ENCODE measurements around the gene FRMD4B.

The FRMD4B gene

DNA sequence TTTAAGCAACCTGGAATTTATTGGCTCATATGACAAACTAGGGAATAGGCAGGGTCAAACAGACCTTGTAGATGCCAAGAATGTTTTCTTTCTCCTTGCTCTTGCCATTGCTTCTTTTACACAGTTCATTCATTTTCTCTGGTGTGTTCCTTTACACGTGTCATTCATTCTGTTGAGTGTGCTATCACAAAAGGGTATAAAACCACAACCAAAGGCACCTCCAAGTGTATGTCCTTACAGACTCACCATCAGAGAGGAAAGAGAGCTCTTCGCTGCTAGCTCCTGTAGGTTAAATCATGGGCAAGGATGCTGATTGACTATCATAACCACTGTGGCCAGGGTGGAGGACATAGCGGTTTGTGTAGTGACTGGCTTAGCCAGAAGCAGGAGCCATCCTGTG lies 19.2 kb upstream of the FRMD4B start:
- DNase-seq (ENCODE audit: low read depth, low spot score), result no peak

DNA sequence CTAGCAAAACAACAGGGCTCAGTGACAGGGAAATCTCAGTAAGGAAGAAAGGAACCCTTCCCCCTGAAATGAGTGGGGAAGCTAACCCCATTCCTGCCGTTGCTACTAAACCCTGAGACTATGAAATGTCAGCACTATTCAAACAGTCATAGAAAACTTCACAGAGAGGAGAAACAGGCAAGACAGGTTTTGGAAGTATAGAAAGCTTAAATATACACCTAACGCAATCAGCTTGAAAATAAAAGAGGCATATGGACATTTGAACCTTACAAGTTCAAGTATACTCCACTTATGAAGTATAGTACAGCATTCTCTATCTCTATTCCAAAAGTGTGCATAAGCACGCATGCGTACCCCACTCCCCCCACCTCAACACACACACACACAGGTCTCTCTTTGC lies 17.6 kb upstream of the FRMD4B start:
- DNase-seq (ENCODE audit: low read depth, low spot score), result no peak

DNA sequence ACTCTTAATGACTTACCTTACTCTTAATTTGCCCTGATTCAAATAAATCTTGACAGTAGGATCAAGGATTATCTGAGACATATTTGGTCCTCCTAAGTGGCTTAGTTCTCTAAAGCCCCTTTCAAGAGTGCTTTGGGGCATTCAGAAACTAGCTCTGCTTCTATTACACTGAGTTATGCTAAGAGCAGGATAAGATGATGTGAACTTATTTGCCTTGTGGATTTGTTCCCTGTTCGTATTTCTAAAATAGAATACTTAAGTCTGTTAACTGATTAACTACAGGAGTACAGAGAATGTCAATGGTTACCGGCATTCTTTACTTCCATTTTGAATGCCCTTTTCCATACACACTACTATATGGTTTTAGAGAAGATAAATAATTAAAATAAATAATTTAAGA lies 14.8 kb upstream of the FRMD4B start:
- no peak for DNase-seq (ENCODE audit: low read depth, low spot score)

DNA sequence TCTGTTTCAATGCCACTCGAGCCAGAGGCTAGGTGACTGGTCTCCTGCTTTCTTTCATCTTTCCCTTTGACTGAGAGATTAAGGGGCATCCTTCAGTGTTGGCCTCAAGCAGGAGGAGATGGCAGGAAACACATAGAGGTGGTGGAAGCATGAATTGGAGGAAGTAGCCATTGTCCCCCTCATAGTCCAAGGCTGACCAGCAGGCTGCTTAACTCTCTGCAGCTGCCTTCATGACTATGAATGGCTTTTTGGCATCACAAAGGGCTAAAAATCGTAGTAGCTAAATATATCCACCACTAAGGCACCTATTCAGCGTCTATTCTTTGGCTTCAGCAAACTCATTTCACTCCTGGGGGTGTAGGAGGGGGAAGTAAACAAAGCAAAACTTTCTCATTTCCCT lies 7.0 kb upstream of the FRMD4B start:
- DNase-seq (ENCODE audit: low read depth, low spot score), result no peak

DNA sequence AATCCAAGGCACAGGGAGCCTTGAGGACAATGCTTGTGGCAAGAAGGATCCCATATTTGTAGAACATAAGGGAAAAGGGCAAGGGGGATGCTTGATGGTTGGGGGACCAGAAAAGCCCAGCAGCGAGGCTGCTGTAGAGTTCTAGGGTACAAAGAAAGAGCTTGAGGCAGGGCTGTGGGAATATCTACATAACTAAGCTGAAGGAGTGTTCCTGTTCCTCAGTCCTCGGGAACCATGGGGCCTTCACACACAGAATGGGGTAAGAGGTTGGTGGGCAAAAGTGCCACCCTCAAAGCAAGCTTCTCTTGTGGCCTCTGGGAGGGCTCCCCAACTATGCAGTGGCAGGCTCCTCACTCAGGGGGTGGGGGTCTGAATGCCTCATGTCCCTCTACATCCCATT lies 6.5 kb upstream of the FRMD4B start:
- DNase-seq (ENCODE audit: low read depth, low spot score), result no peak

GRCh38 chr3:69391554-69391953 lies 5.7 kb upstream of the FRMD4B start:
- DNase-seq (ENCODE audit: low read depth, low spot score), result no peak

DNA sequence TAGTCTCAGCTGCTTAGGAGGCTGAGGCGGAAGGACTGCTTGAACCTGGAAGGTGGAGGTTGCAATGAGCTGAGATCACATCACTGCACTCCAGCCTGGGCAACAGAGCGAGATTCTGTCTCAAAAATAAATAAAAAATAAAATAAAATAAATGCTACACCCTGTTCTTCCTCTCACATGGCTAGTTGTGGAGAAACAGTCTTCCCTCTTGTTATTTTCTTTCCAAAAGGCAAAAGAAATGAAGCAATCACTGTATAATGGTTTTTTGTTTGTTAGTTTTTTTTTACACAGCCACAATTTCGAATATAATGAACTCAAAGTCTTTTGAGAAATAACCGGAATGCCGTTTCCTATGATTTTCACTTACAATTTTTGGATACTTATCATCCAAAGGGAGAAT lies 4.9 kb upstream of the FRMD4B start:
- no peak for DNase-seq (ENCODE audit: low read depth, low spot score)

GRCh38 chr3:69389520-69390248 lies 3.8 kb upstream of the FRMD4B start:
- no peak for DNase-seq (ENCODE audit: low read depth, low spot score)

- DNase-seq (ENCODE audit: low read depth, low spot score), result no peak
Observed at GRCh38 chr3:69388241-69388640, 2.4 kb upstream of the FRMD4B start.

- peak; percentile 27 for DNase-seq (ENCODE audit: low read depth, low spot score)
Observed at GRCh38 chr3:69386556-69387385, 883 bp upstream of the FRMD4B start.

DNA sequence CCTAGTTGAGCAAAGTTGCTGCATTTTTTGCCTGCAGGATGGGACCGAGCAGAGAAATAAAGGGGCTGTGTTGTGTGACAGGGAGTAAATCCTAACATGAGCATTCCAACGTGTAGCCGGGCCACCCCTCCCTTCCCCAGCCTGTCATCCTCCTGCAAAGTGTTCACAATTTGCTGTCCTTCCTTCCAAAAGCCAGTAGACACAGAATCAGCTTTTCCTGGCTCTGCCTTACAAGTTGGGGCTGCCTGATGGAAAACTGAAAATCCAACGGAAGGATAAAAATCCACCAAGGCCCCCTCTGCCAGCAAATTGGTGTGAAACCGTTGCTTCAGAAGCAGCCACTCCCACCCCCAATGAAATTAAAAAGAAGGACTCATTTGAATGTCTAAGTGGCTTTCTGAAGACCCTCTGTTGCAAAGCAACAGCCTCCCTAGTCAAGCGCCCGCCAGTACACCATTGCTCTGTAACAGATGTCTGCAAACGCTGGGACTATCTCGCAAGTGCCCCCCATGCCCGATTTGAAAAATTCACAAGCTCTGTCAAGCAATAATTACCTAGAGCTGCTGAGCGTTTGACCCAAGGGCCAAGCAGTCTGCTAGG lies 665 bp downstream of the FRMD4B start:
- peak; percentile 18 for DNase-seq (ENCODE audit: low read depth, low spot score)

GRCh38 chr3:69384326-69384725 lies 1.6 kb downstream of the FRMD4B start:
- no peak for DNase-seq (ENCODE audit: low read depth, low spot score)

- no peak for DNase-seq (ENCODE audit: low read depth, low spot score)
Observed at GRCh38 chr3:69379661-69380060, 6.2 kb downstream of the FRMD4B start.

DNA sequence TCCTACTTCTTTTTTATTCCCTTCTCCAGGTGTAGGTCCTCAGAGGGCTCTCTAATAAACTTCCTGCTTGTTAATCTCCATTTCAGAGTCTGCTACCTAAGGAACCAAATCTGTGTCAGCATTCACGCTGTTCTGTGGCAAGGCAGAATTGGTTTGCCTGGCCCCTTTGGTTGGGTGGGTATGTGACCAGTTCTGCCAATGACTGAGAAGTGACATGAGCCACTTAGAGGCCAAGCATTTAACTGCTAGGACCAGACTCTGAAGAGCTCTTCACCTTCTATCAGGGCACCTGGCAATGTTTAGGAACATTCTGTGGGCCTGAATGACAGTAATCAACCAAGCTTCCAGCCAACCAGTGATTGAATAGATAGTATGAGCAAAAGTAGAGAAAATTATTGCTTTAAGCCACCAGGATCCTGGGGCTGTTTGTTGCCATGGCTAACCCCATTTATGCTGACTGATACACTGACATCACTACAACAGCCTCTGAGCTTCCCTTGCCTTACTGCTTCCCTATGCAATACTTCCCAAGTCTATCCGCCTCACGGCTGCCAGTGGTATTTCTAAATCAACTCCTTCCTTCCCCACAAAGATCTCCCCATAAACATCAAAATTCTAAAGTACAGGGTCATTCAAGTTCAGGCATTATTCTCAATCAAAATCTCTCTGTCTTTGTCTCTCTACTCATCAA lies 7.6 kb downstream of the FRMD4B start:
- DNase-seq (ENCODE audit: low read depth, low spot score), result no peak

DNA sequence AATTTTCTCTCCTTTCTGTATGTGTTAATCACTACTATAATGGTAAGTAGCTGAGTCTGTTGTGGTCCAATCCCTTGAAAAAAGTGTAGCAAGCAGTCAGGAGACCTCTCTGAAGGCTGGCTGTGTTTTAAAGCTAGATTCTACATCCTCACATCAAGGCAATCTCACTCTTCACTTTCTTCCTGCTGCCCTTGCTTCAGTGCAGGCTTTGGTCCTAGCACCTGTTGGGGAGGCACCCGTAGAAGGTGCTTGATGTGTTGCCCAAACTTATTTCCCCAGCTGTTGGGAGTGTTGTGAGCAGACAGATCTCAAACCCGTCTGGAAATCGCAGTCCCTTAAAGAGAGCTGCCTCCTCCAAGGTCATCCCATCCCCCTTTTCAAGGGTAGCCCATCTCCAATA lies 8.6 kb downstream of the FRMD4B start:
- DNase-seq (ENCODE audit: low read depth, low spot score), result no peak

DNA sequence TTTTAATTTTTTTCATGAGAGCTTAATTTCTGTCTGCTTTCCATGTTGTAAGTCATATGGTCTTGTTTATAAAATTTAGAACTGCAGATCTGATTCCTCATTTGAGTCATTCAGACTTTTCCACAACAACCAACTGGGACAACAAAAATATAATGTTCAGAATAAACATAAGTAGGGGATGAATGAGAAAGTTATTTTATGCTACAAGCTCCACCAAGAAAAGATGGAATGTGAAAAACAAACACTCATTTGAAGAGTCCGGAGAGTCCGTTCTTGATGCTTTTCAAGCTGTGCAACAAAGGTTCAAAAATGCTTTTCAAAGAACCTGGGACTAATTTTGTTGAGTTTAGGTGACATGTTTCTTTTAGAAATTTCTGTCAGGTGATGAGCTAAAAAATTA lies 9.2 kb downstream of the FRMD4B start:
- no peak for DNase-seq (ENCODE audit: low read depth, low spot score)

DNA sequence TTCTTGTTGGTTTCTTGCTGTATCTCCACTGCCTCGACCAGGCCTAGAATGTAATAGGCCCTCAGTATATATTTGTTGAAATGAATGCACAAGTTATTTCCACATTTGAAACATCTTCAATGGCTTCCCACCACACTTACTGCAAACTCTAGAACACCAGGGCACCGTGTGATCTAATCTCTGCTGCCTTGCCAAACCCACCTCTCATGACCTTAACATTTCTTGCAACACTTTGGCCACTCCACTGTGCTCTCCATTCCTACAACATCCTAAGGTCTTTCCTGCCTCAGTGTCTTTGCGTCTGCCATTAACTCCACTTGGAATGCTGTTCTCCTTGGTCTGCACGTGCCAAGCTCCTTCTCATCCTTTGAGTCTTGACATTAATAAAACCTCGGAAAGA lies 14.1 kb downstream of the FRMD4B start:
- DNase-seq (ENCODE audit: low read depth, low spot score), result no peak

- DNase-seq (ENCODE audit: low read depth, low spot score), result no peak
Observed at GRCh38 chr3:69370901-69371301, 15.0 kb downstream of the FRMD4B start.

- DNase-seq (ENCODE audit: low read depth, low spot score), result no peak
Observed at GRCh38 chr3:69370156-69370883, 15.6 kb downstream of the FRMD4B start.

- no peak for DNase-seq (ENCODE audit: low read depth, low spot score)
Observed at GRCh38 chr3:69368129-69368741, 17.7 kb downstream of the FRMD4B start.

GRCh38 chr3:69367586-69367985 lies 18.3 kb downstream of the FRMD4B start:
- no peak for DNase-seq (ENCODE audit: low read depth, low spot score)

Measured in ELF-1 (cell line).